Stimulated activated naive CD8-positive, alpha-beta T cell treated with anti-CD3 and anti-CD28 coated beads, Interleukin-15, Interleukin-2, amounts not matched to agents 100 U/mL and 50 U/mL, for 24 hours (primary cell): Measurements from ENCODE around the gene FAM222A.

ENCODE experiments used
- ATAC-seq: fragments of 150-1000 bp; cut with Tn5 transposase; one replicate; pipeline ENCODE4 v1.10.0; 2021
- DNase-seq: peaks from one replicate; pipeline ENCODE4 v3.0.0; 2021

Gene FAM222A

GRCh38 chr12:109773384-109774011 is 59.9 kb downstream of the FAM222A start:
- ATAC-seq, result no peak
- DNase-seq, result no peak

GRCh38 chr12:109775172-109775881 is 61.7 kb downstream of the FAM222A start:
- peak; percentile 79 for ATAC-seq
- peak; percentile 82 for DNase-seq

- ATAC-seq, result no peak
- DNase-seq, result no peak
Measured at GRCh38 chr12:109776624-109777023, 63.0 kb downstream of the FAM222A start.

- ATAC-seq (peak; percentile 68), DNase-seq (peak; percentile 34)
Measured at GRCh38 chr12:109777544-109777943, 63.9 kb downstream of the FAM222A start.

DNA sequence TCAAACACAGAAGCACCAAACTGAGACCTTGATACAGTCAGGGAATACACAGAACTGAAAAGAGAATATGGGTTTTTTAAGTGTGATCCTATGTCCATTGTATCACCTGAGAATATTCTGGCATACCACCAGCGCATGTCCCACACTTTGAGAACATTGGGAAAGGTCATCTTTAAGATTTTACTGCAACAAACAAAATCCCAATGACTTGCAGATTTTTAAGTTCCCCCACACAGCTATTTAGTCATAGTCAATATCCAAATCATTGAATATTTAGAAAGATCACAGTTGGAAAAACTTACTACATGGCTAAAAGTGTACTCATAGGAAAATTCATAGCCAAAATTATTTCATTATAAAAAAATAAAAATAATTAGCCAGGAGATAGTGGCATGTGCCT is 65.1 kb downstream of the FAM222A start:
- DNase-seq (no peak), ATAC-seq (no peak)

- no peak for ATAC-seq
Measured at GRCh38 chr12:109779382-109779781, 65.8 kb downstream of the FAM222A start.

GRCh38 chr12:109781668-109782325 is 68.2 kb downstream of the FAM222A start:
- DNase-seq, result no peak
- no peak for ATAC-seq

More at GRCh38 chr12:109779382-109779781, 65.8 kb downstream of the FAM222A start:
- DNase-seq, result no peak

DNA sequence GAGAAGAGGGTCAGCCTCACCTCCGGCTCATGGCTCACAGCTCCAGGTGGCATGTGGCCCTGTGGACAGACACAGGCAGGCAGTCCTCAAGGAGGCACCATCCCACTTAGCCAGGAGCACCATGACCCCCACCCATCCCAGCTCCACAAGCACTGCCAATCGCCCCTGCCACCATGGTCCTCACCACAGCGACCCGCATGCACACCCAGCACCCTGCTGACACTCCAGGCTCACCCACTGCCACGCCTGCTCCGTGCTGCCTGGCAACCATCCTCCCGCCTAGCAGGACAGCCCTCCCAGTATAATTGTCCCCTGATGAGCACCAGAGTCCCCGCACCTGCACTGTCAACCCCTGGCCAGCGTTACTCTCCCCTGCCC is 68.7 kb downstream of the FAM222A start:
- peak; percentile 7 for ATAC-seq
- DNase-seq, result no peak

DNA sequence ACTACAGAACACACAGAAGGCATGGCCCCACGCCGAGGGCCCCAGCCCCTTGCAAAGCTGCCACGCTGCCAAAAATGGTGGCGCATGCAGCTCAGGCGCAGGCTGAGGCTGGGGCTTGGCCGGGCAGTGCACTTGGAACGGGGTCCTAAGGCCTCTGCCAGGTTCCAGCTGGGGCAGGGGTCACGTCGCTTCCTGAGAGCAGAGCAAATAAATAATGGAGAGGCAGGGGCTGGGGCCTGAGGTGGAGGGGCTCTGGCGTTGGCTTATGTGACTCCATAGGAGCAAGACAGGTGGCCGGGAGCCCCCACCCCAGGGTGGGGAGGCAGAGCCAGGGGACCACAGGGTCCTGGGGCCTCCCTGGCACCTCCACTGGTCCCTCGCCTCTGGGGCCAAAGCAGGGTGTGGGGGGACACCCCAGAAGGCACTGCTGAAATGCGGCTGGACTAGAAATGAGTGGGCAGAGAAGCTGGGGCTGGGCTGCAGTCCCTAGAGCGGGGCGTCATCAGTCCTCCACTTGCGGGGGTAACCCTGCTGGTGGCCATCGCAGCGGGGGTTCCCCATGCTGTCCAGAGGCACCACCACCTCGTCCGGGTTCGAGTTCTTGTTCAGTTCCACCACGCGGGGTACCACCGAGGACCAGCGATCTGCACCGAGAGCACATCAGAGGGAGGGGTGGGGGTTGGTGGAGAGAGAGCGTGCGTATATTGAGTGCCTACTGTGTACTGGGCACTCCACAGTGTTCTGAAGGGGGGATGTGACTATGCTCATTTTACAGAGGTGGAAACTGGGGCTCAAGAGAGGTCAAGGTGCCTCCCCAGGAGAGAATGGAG is 69.7 kb downstream of the FAM222A start:
- DNase-seq (no peak), ATAC-seq (no peak)

DNA sequence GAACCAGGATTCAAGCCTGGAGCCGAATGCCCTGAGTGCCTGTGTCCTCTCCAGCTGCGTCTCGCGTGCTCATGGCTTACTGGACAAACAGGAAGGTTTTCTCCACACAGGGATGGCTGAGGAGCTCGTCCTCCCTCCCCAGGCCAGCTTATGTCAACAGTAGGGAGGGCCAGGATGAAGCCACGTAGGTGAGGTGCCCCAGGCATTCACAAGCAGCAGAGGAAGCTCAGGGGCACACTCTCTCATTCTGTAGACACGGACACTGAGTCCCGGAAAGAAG is 70.3 kb downstream of the FAM222A start:
- ATAC-seq (no peak), DNase-seq (no peak)

GRCh38 chr12:109785854-109786253 is 72.2 kb downstream of the FAM222A start:
- DNase-seq (no peak), ATAC-seq (no peak)

DNA sequence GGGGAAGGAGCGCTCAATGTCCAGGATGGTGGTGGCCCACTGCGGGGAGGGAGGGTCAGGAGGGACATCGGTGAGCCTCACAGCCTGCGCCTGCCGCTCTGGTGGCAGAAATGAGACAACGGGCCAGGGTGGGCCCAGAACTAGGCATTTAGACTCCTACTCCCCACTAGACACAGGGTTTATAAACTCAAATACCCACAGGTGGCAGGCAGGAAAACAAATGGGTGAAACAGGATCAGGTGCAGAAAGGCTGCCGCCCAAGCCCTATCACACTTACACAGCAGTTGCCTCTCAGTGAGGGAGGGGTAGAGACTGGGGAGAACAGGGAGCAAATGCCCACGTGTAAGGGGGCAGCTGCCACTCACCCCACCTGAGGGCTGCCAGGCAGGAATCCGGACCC is 73.2 kb downstream of the FAM222A start:
- ATAC-seq, result no peak
- no peak for DNase-seq

DNA sequence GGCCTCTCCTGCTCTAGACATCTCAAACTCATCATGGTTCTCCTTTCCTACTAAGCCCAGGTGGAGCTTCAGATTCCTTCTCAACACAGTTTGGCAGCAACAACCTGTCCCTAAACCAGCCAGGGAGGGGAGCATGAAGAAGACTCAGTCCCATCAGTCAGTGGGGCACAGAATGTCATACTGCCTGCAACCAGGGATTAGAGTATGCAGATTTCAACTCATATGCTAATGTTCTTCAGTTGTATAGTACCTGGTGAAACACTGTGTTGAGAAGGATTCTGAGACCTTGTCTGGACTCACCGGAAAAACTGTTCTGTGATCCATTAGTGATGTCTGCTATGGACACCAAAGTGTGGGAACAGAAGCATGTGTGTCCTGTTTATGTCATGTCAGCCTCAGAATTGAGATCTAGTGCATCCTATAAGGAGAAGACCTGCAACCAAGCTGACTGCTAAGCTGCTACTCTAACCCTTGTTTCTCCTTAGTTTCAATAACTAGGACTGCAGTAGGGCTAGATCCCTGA is 76.0 kb downstream of the FAM222A start:
- DNase-seq (no peak), ATAC-seq (no peak)

GRCh38 chr12:109792992-109793391 is 79.4 kb downstream of the FAM222A start:
- ATAC-seq (no peak), DNase-seq (no peak)

GRCh38 chr12:109793411-109793810 is 79.8 kb downstream of the FAM222A start:
- no peak for DNase-seq
- ATAC-seq, result no peak

GRCh38 chr12:109793826-109794501 is 80.3 kb downstream of the FAM222A start:
- DNase-seq, result no peak
- no peak for ATAC-seq

DNA sequence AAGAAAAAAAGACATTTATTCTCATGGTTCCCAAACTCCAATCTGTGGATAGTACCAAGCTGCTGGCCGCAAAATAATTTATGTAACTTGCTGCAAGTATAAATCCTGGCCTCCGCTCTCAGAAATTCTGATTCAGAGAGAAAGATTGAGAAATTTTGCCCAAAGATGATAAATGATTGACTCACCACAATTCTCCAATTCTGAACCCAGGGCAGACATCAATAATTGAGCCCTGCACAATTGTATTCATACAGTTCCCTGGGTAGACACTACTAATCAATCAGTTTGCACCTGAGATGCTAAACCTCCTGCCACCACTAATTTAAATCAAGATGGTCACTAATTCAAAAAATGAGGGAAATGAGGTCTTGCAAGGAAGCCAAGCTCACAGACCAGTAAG is 81.4 kb downstream of the FAM222A start:
- ATAC-seq (no peak), DNase-seq (no peak)

GRCh38 chr12:109796057-109796456 is 82.4 kb downstream of the FAM222A start:
- no peak for ATAC-seq
- no peak for DNase-seq

GRCh38 chr12:109797905-109798669 is 84.5 kb downstream of the FAM222A start:
- no peak for ATAC-seq

GRCh38 chr12:109798691-109799090 is 85.1 kb downstream of the FAM222A start:
- DNase-seq (no peak), ATAC-seq (no peak)

More at GRCh38 chr12:109797905-109798669, 84.5 kb downstream of the FAM222A start:
- DNase-seq, result peak; percentile 11

DNA sequence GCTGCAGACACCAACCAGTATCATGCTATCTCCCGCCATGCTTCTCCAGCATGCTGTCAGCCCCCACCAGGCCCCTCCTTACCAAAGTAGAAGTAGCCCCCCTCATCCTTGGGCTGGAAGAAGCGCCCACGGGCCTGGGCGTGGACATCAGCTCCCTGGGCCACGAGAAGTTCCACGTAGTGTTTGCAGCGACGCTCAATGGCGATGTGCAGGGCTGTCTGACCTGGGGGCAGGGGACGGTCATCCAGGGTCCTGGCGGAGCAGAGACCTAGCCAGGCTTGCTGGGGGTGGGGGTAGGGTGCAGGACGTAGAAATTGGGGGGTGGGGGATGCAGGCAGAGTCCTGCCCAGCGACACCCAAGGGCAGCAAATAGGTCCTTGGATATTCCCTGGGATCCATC is 86.9 kb downstream of the FAM222A start:
- ATAC-seq (no peak), DNase-seq (no peak)
